Femur (tissue), 1 donor: ENCODE results near the gene DNM2.
"Not testable (repeated sequence)": the region's sequence is repeated elsewhere in the genome, so short reads cannot be mapped to it uniquely, and the experiment has no call there.

Source experiments
- DNase-seq: peaks from one replicate; pipeline ENCODE4 v3.0.0-alpha.2; 2017

DNM2 gene

DNA sequence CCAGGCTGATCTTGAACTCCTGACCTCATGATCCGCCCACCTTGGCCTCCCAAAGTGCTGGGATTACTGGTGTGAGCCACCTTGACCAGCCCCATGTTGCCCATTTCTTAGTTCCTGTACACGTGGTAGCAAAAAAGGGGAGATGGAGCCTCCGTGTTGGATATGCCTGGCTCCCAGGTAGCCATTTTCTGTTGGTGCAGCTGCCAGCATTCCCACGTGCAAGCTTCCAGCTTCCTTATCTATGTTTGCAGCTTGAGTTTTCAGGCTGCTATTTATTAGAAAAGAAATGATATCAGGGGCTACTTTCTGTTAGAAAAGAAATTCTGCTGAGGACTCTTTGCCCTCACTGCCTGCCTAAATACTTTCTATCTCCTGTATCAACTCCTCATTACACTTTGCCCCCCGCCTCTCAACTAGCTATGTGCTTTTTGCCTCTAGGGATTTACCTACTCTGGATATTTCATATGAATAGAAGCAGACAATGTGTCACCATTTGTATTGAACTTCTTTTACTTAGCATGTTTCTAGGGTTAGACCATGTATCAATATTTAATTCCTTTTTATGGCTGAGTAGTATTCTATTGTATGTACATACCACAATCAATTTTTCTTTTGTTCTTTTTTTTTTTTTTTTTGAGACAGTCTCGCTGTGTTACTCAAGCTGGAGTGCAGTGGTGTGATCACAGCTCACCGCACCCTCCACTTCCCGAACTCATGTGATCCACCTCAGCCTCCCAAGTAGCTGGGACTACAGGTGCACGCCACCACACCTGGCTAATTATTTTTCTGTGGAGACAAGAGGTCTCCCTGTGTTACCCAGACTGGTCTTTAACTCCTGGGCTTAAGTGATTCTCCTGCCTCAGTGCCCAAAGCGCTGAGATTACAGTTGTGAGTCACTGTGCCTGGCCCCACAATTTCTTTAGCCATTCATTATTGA is 121.5 kb downstream of the DNM2 start:
- DNase-seq = no peak

GRCh38 chr19:10842788-10843187 is 124.9 kb downstream of the DNM2 start:
- no peak for DNase-seq

DNA sequence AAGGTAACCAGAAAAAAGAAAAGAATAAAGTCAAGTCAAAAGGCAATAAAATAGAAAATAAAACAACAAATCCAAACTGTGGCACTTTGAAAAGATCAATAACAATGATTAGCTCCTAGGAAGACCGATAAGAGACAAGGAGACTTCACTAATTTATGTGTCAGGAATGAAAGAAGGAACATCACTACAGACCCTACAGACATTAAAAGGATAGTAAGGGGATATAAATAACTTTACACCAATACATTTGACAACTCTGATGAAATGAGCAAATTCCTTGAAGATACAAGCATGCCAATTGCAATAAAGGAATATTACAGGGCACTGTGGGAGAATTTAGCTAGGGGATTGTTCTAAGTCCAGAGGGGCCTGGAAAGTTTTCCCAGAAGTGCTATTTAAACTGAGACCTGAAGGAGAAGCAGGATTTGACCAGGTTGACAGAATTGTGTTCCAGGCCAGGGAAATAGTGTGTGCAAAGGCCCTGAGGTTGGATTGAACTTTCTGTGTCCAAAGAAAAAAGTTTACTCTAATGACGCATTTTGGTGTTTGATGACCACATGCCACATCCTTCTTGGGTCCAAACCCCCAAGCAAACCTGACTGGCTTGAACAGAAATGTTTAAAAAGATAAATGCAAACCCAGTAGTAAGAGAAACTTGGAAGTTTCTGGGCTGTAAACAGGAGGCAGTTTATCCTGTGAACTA is 128.8 kb downstream of the DNM2 start:
- no peak for DNase-seq

- peak; percentile 79 for DNase-seq
Observed at GRCh38 chr19:10848230-10848856, 130.5 kb downstream of the DNM2 start, which contains the start of gene C19orf38. Gene C19orf38 (plus strand): TSS chr19:10848415. CDS start chr19:10848509, 94 bp downstream.

GRCh38 chr19:10850631-10851030 is 132.8 kb downstream of the DNM2 start:
- DNase-seq = no peak

- DNase-seq = no peak
Observed at GRCh38 chr19:10852098-10852800, 134.4 kb downstream of the DNM2 start.

- DNase-seq = no peak
Observed at GRCh38 chr19:10852941-10853340, 135.1 kb downstream of the DNM2 start.

DNA sequence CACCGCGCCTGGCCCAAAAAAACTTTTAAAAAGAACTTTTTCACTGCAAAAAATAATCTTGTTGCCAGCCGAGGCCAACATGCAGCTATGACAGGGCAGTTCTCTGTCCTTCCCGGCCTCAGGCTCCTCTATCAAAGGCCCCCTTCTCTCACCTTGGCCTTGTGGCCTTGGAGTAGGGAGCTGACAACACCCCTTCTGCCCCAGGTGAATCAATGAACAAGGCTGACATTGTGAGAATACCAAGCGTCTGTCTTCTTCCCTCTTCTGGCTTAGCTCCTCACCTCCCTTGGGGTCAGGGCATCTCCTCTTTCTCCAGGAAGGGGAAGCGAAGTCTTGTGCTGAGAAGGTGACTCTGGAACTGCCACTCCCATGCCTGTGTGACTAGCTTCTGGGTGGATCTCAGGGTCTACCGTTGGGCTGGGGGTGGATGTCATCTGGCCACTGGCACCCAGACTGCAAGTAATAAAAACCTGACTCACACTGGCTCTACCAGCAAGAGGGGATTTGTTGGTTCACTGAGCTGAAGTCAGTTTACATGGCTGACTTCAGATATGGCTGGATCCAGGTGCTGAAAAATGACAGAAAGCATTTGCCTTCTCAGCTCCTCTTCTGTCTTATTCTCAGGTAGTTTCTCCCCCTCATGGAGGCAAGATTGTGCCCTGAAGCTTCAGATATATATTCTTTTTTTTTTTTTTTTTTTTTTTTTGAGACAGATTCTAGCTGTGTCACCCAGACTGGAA is 136.6 kb downstream of the DNM2 start:
- no peak for DNase-seq

- DNase-seq = no peak
Observed at GRCh38 chr19:10855879-10856522, 138.1 kb downstream of the DNM2 start.

DNA sequence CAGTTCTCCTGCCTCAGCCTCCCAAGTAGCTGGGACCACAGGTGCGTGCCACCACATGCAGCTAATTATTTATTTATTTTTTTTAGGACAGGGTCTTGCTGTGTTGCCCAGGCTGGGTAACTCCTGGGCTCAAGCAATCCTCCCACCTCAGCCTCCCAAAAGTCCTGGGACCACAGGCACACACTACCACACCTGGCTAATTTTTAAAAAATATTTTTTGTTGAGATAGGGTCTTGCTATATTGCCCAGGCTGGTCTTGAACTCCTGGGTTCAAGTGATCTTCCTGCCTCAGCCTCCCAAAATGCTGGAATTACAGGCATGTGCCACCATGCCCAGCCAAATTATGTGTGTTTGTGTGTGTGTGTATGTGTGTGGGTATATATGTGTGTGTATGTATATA is 139.0 kb downstream of the DNM2 start:
- not testable (repeated sequence) for DNase-seq

- no peak for DNase-seq
Observed at GRCh38 chr19:10858204-10858828, 140.4 kb downstream of the DNM2 start.

GRCh38 chr19:10861103-10861651 is 143.3 kb downstream of the DNM2 start:
- DNase-seq = no peak

GRCh38 chr19:10862561-10863106 is 144.8 kb downstream of the DNM2 start:
- DNase-seq = no peak

DNA sequence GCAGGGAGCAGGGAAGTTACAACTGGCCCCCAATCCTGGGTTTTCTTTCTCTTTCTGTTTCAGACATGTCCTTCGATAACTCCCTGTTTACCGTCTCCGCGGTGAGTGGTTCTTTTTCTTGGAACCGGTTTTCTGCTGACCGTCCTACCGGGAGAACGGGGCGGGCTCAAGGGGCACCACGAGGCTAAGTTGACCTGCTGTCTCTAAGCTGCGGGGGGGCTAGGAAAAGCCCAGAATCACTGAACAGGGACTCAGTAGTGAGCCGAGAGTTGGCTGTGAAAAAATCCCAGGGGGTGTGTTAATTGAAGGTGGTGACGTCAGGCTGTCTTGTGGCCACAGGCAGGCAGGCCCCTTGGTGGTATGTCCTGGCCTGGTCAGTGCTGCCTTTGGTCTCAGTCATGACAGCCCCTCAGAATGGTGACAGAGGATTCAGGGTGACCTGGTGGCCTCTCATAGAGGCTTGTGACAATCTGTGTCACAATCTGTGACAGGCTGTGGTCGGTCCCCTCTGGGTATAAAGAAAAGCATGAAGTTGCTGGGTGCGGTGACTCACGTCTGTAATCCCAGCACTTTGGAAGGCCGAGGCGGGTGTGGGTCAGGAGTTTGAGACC is 145.3 kb downstream of the DNM2 start:
- no peak for DNase-seq

DNA sequence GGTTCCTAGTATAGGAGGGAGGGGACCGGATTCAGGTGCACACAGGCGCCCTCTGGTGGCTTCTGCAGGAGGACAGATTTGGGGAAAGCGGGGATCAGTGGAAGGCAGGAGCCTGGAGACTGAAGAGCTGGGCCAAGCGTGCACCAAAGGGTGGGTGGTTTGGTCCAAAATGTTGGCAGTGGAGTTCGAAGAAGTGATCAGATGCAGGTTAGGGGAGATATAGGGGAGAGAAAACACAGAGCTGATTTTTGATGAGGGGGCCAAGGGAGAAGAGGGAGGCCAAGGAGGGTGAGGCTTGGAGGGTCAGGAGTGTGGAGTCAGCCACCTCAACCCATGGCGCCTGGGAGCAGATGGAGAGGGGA is 146.6 kb downstream of the DNM2 start:
- peak; percentile 91 for DNase-seq

- no peak for DNase-seq
Observed at GRCh38 chr19:10866495-10866894, 148.6 kb downstream of the DNM2 start.

GRCh38 chr19:10868872-10869547 is 151.1 kb downstream of the DNM2 start:
- no peak for DNase-seq

DNA sequence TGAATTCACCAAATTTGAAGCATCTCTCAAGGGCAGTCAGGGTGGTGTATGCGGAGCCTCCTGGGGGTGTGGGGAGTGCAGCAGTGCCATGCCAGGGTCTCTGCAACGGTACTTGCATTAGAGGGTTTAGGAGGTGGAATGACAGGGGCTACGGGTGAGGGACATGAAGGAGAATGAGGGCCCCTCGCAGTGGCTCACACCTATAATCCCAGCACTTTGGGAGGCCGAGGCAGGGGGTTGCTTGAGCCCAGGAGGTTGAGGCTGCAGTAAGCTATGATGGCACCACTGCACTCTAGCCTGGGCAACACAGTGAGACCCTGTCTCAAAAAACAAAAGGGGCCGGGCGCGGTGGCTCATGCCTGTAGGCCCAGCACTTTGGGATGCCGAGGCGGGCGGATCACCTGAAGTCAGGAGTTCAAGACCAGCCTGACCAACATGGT is 152.0 kb downstream of the DNM2 start:
- not testable (repeated sequence) for DNase-seq

DNA sequence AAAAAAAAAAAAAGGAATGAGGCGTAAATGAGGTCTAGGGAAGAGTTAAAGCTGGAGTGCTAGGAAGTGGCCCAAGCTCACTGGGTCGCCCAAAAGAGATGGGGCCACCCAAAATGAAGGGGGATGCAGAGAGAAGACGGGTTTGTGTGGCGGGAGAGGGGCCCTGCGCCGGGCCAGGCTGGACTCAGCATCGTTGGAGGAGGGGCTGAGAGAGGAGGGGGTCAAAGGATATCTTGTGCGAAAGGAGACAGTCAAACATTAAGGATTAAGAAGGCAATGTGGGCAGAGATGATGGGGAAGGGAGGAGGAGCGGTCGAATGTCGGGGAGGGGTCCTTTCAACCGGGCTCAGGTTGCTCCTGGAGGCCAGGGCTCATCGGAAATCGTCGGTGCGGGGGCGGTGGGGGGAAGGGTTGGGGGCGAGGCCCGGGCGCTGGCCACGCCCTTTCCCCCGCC is 152.6 kb downstream of the DNM2 start:
- DNase-seq = no peak
